Glutamatergic neuron (in vitro differentiated cells): ENCODE data around the gene NMNAT2. TPM values are rescaled to one million over a fixed set of nuclear protein-coding genes. Genes with fewer than 3 reads are reported as not detected.

Experiments used
- DNase-seq: peaks from one replicate; pipeline ENCODE4 v3.0.0; 2022
- H3K27ac Mint-ChIP-seq: one replicate; pipeline ENCODE4 v1.8.0; 2020; ENCODE audit warnings: mild to moderate bottlenecking, mixed read lengths, inconsistent platforms; ENCODE audit not compliant: unreplicated experiment
- H3K27me3 Mint-ChIP-seq: one replicate; pipeline ENCODE4 v1.8.0; 2020; ENCODE audit warnings: mild to moderate bottlenecking, moderate library complexity, mixed read lengths, inconsistent platforms; ENCODE audit not compliant: unreplicated experiment
- H3K36me3 Mint-ChIP-seq: one replicate; pipeline ENCODE4 v1.8.0; 2020; ENCODE audit warnings: mild to moderate bottlenecking, mixed read lengths, inconsistent platforms; ENCODE audit not compliant: unreplicated experiment
- H3K4me1 Mint-ChIP-seq: one replicate; pipeline ENCODE4 v1.8.0; 2020; ENCODE audit warnings: mild to moderate bottlenecking, low read depth, mixed read lengths, inconsistent platforms; ENCODE audit not compliant: unreplicated experiment
- H3K4me3 Mint-ChIP-seq: one replicate; pipeline ENCODE4 v1.8.0; 2020; ENCODE audit warnings: mild to moderate bottlenecking, mixed read lengths, inconsistent platforms; ENCODE audit not compliant: unreplicated experiment
- H3K9me3 Mint-ChIP-seq: one replicate; pipeline ENCODE4 v1.8.0; 2020; ENCODE audit warnings: mild to moderate bottlenecking, moderate library complexity, mixed read lengths, inconsistent platforms; ENCODE audit not compliant: unreplicated experiment
- total RNA-seq: library from RNA; stranded (reverse); fragmentation: NEBNext Ultra II Directional; extraction: Animal tissue kit (Norgen Biotek cat#: 25700); gene quantifications from one replicate; pipeline ENCODE4 v1.2.1, GENCODE V29; 2021; ENCODE audit not compliant: unreplicated experiment
- TF ChIP-seq, protein P1 (sequence below): fragments of 200-600 bp; sonication (generic); IDR thresholded peaks from one replicate; pipeline ENCODE4 v1.5.0; 2021; ENCODE audit not compliant: partially characterized antibody, unreplicated experiment

NMNAT2 gene
- total RNA-seq, 1 donor from 2014 or later = 76.4 TPM

DNA sequence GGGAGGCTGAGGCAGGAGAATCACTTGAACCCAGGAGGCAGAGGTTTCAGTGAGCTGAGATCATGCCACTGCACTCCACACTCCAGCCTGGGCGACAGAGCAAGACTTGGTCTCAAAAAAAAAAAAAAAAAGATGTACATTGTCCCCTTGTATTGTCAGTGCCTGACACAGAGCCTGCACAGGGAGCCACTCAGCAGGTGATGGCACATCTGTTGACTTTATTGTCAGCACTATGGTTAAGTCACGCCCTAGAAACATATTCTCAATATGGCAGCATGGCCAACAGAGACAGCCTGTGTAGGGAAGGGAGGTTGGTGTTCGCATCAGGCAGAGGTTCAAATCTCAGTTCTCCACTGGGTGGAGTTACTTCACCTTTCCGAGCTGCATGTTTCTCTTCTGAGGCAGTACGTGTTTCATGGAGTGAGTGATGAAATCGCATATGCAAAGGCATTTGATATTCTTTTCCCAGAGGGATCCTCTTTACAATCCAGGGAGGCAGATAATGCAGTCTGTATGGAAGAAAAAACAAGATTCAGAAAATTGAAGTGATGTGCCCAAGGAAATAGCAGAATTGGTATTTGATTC, 211.6 kb downstream of the NMNAT2 start:
- H3K9me3 Mint-ChIP-seq = peaks cover 12% of the 10 kb centered on the region
- H3K27me3 Mint-ChIP-seq = peaks cover 7% of the 10 kb centered on the region
- H3K36me3 Mint-ChIP-seq = no peaks in the 10 kb centered on the region
- H3K4me1 Mint-ChIP-seq = peaks cover 38% of the 10 kb centered on the region
- no peak overlapping the region for H3K27ac Mint-ChIP-seq
- TF ChIP-seq, protein P1, sequence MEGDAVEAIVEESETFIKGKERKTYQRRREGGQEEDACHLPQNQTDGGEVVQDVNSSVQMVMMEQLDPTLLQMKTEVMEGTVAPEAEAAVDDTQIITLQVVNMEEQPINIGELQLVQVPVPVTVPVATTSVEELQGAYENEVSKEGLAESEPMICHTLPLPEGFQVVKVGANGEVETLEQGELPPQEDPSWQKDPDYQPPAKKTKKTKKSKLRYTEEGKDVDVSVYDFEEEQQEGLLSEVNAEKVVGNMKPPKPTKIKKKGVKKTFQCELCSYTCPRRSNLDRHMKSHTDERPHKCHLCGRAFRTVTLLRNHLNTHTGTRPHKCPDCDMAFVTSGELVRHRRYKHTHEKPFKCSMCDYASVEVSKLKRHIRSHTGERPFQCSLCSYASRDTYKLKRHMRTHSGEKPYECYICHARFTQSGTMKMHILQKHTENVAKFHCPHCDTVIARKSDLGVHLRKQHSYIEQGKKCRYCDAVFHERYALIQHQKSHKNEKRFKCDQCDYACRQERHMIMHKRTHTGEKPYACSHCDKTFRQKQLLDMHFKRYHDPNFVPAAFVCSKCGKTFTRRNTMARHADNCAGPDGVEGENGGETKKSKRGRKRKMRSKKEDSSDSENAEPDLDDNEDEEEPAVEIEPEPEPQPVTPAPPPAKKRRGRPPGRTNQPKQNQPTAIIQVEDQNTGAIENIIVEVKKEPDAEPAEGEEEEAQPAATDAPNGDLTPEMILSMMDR = no peak
- H3K4me3 Mint-ChIP-seq = no peak overlapping the region
- DNase-seq = no peak

DNA sequence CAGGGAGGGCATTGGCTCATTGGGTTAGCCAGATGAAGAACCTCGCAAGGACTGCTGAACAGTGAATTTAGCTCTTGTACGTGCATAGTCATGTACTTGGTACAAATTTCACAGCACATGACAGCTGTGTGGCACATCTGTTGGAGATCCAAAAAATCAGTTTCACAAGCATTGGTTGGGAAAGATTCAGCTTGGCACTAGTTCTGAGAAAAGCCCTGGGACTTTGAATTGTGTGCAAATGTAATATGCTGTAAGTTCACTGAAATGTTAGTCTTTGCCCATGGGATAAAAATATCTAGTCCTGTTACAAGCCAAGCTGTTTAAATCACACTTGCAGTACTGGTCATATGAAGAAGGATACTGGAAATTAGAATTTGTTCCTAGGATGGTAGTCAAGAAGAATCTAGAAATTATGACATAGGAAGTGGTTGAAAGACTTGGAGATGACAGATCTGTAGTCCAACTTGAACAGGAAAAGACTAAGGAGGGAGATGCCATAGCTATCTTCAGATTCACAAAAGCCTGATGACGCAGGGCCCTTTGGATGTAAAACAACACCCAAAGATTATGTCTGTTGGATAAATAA, 212.9 kb downstream of the NMNAT2 start:
- no peak for DNase-seq
- no peaks in the 10 kb centered on the region for H3K36me3 Mint-ChIP-seq
- TF ChIP-seq, protein P1 = no peak
- no peak overlapping the region for H3K4me3 Mint-ChIP-seq
- H3K27ac Mint-ChIP-seq = no peak overlapping the region
- peaks cover 5% of the 10 kb centered on the region for H3K9me3 Mint-ChIP-seq
- H3K4me1 Mint-ChIP-seq = peaks cover 35% of the 10 kb centered on the region
- peaks cover 4% of the 10 kb centered on the region for H3K27me3 Mint-ChIP-seq

DNA sequence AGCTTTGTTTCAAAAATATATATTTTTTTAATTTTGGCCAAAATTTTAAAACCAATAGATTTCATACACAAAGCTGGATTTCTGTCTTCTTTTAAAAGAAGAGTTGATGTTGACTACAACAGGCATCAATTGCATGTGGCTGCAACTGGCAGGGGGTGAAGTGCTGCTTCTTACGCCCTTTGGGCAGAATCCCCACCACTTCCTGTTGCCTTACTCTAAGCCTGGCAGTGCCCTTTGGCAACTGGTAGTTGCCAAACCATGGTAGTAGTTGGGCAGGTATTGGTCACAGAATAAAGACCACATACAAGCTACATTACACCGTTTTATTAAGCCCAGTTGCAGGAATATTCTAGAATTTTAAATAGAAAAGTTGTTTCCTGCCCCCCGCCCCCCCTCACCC, 215.1 kb downstream of the NMNAT2 start:
- Mint-ChIP-seq H3K36me3 (no peaks in the 10 kb centered on the region), H3K4me1 (peaks cover 21% of the 10 kb centered on the region), H3K9me3 (peaks cover 2% of the 10 kb centered on the region), H3K4me3 (no peak overlapping the region), H3K27ac (no peak overlapping the region), H3K27me3 (peaks cover 4% of the 10 kb centered on the region)
- TF ChIP-seq, protein P1 = no peak
- no peak for DNase-seq

DNA sequence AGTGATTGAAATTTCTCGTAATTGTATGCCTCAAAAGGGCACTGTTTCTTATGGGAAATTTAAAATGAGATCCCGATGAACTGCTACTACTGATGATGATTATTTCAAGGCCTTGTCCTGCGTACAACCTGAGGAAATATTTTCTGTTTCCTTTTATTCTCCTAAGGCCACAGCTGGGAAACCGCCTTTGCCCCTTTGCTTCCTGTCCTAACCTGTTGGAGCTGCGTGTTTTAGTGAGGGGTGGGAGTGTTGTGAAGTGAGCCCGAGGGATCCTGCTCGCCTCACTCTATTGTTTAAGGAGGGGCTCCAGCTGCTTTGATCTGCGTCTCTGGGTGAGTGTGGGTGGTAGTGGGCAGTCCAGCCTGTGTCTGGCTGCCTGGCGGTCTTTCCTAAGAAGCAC, 217.7 kb downstream of the NMNAT2 start:
- no peak overlapping the region for H3K27ac Mint-ChIP-seq
- H3K4me1 Mint-ChIP-seq = peaks cover 12% of the 10 kb centered on the region
- TF ChIP-seq, protein P1 = no peak
- DNase-seq = no peak
- no peaks in the 10 kb centered on the region for H3K36me3 Mint-ChIP-seq
- peaks cover 2% of the 10 kb centered on the region for H3K27me3 Mint-ChIP-seq
- peaks cover 2% of the 10 kb centered on the region for H3K9me3 Mint-ChIP-seq
- H3K4me3 Mint-ChIP-seq = no peak overlapping the region

DNA sequence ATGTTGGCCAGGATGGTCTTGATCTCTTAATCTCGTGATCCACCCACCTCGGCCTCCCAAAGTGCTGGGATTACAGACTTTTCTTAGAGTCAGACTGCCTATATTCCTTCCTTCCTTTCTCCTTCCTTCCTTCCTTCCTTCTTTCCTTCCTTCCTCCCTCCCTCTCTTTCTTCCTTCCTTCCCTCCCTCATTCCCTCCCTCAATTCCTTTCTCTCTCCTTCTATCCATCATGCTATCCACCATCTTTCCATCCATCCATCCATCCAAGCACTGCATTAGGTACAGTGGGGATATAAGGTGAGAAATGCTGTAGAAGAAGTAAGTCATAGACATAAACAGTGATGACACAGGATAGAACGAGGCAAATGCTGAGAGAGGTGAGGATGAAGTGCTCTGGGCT, 218.9 kb downstream of the NMNAT2 start:
- no peak for DNase-seq
- TF ChIP-seq, protein P1 = no peak
- Mint-ChIP-seq H3K4me1 (peaks cover 7% of the 10 kb centered on the region), H3K9me3 (peaks cover 2% of the 10 kb centered on the region), H3K4me3 (no peak overlapping the region), H3K36me3 (no peaks in the 10 kb centered on the region), H3K27me3 (peaks cover 2% of the 10 kb centered on the region), H3K27ac (no peak overlapping the region)
